Testis (tissue), 3 donors: Measurements from ENCODE around the gene MAP6. TPM values are rescaled to one million over a fixed set of nuclear protein-coding genes. Genes with fewer than 3 reads are reported as not detected.

Experiments used
- DNase-seq: peaks from one replicate; pipeline ENCODE4 v3.0.0-alpha.2; 2019
- H3K27ac ChIP-seq, 2 donors: fragments of 200-600 bp; sonication (generic); one replicate each; pipeline ENCODE4 v1.5.1; 2019
- H3K27me3 ChIP-seq: fragments of 200-600 bp; sonication (generic); one replicate; pipeline ENCODE4 v1.5.1; 2019
- H3K36me3 ChIP-seq: fragments of 200-600 bp; sonication (generic); one replicate; pipeline ENCODE4 v1.5.1; 2017; ENCODE audit warnings: low read depth; ENCODE audit errors: missing control alignments
- H3K4me1 ChIP-seq: fragments of 200-600 bp; sonication (generic); one replicate; pipeline ENCODE4 v1.5.1; 2019
- H3K4me3 ChIP-seq, 2 donors: fragments of 200-600 bp; sonication (generic); one replicate each; pipeline ENCODE4 v1.5.1; 2017 to 2019
- H3K9me3 ChIP-seq: fragments of 200-600 bp; sonication (generic); one replicate; pipeline ENCODE4 v1.5.1; 2017
- CTCF ChIP-seq, 3 experiments: fragments of 450-650 bp in 2 of 3; fragments of 200-600 bp in 1 of 3; sonication (generic) in 1 of 3; IDR thresholded peaks; one replicate each; pipeline ENCODE4 v1.5.1; 2016 to 2019; ENCODE audit warnings: antibody characterized with exemption in 3 of 3, mild to moderate bottlenecking in 2 of 3, moderate library complexity in 1 of 3
- POLR2A ChIP-seq: fragments of 450-650 bp; IDR thresholded peaks from one replicate; pipeline ENCODE4 v1.6.1; 2017; ENCODE audit warnings: antibody characterized with exemption, mild to moderate bottlenecking, moderate library complexity
- WGBS, 2 donors: methylation state at CpG; one replicate each; pipeline ENCODE4 v1.1.5; 2018; 5-methylcytosine and 5-hydroxymethylcytosine counted together
- intact Hi-C: fragments of 100-400 bp; cut with DNase I; formaldehyde crosslinking; loops from one replicate; pipeline ENCODE4 v1.15.1; 2023; ENCODE audit warnings: low total_unique reads
- polyA plus RNA-seq: library from polyadenylated mRNA; stranded (reverse); fragments of 350-450 nt; fragmentation: Illumina TruSeq; extraction: RNeasy Lipid Tissue Mini Kit (QIAGEN cat#74804); gene quantifications from one replicate; pipeline ENCODE4 v1.2.3, GENCODE V29; 2014; ENCODE audit warnings: low read depth, low replicate concordance; ENCODE audit not compliant: insufficient read depth
- total RNA-seq, 2 donors: library from RNA; depleted of rRNA; stranded (reverse); fragments of >200 nt; gene quantifications; one replicate each; pipeline ENCODE4 v1.2.3, GENCODE V29; 2016

Gene MAP6
- total and polyA plus RNA-seq, 3 donors from 2014 or later = 17.8 to 38.1 (median 23.8) TPM

- intact Hi-C loops = no loop called here
Measured at GRCh38 chr11:75616281-75616680, 52.6 kb downstream of the MAP6 start.

GRCh38 chr11:75615751-75616150 lies 53.1 kb downstream of the MAP6 start:
- 53 to 57% methylated on average over 7 of the region's 7 CpGs for WGBS, 2 donors
- Histone ChIP-seq H3K27me3 (no peaks in the 10 kb centered on the region), H3K36me3 (no peaks in the 10 kb centered on the region), H3K9me3 (no peaks in the 10 kb centered on the region), H3K4me3 (no peak overlapping the region), H3K27ac (no peak overlapping the region), H3K4me1 (no peaks in the 10 kb centered on the region)
- DNase-seq = no peak
- TF ChIP-seq CTCF (IDR thresholded peaks at IDR 0.05) = no peak
- no peak for TF ChIP-seq POLR2A
- intact Hi-C loops = no loop called here

More at GRCh38 chr11:75616281-75616680, 52.6 kb downstream of the MAP6 start:
- no peak overlapping the region for H3K27ac ChIP-seq
- no peaks in the 10 kb centered on the region for H3K9me3 ChIP-seq
- H3K36me3 ChIP-seq = no peaks in the 10 kb centered on the region
- no peaks in the 10 kb centered on the region for H3K27me3 ChIP-seq
- H3K4me1 ChIP-seq = no peaks in the 10 kb centered on the region
- DNase-seq = no peak
- TF ChIP-seq POLR2A = no peak
- TF ChIP-seq CTCF (IDR thresholded peaks at IDR 0.05) = no peak
- H3K4me3 ChIP-seq = no peak overlapping the region
- WGBS, 2 donors = 72 to 74% methylated on average over 5 of the region's 5 CpGs

- WGBS, 2 donors = 83 to 96% methylated on average over 1 to 3 of the region's 3 CpGs
- no peaks in the 10 kb centered on the region for H3K36me3 ChIP-seq
Measured at GRCh38 chr11:75611823-75612222, 57.0 kb downstream of the MAP6 start.

GRCh38 chr11:75606099-75606498 lies 62.7 kb downstream of the MAP6 start:
- 88 to 91% methylated on average over 8 of the region's 8 CpGs for WGBS, 2 donors
- no peak for DNase-seq
- Histone ChIP-seq H3K4me3 (no peak overlapping the region), H3K9me3 (no peaks in the 10 kb centered on the region), H3K4me1 (no peaks in the 10 kb centered on the region), H3K36me3 (no peaks in the 10 kb centered on the region), H3K27ac (no peak overlapping the region), H3K27me3 (no peaks in the 10 kb centered on the region)
- TF ChIP-seq POLR2A (no peak), CTCF (IDR thresholded peaks at IDR 0.05) (no peak)
- intact Hi-C loops = no loop called here

More at GRCh38 chr11:75611823-75612222, 57.0 kb downstream of the MAP6 start:
- Histone ChIP-seq H3K9me3 (no peaks in the 10 kb centered on the region), H3K4me3 (no peak overlapping the region), H3K4me1 (no peaks in the 10 kb centered on the region), H3K27ac (no peak overlapping the region), H3K27me3 (no peaks in the 10 kb centered on the region)
- intact Hi-C loops = no loop called here
- DNase-seq = no peak
- TF ChIP-seq POLR2A = no peak
- TF ChIP-seq CTCF (IDR thresholded peaks at IDR 0.05) = no peak
